Spleen (tissue), 7 donors: Measurements from ENCODE around the gene PLPP1.

ENCODE experiments used
- POLR2A ChIP-seq, 3 donors: fragments of 450-650 bp; IDR thresholded peaks; one replicate each; pipeline ENCODE4 v1.5.1; 2017; ENCODE audit warnings: antibody characterized with exemption in 3 of 3, mild to moderate bottlenecking in 1 of 3
- TF ChIP-seq, protein P1 (sequence below), 11 experiments: fragments of 200-600 bp in 7 of 11; fragments of 450-650 bp in 4 of 11; sonication (generic) in 4 of 11; IDR thresholded peaks in 8 of 11; conservative IDR thresholded peaks in 3 of 11; 1 replicate in 7 of 11; 2 replicates in 4 of 11; pipeline versions ENCODE4 v1.4.0 to v1.8.0; 2016 to 2021; ENCODE audit warnings: antibody characterized with exemption in 11 of 11, inconsistent platforms in 4 of 11, mild to moderate bottlenecking in 1 of 11
- donor health status: DM: no; HTN: no; CAD: no; lungs with moderate emphysema.
- donor health status: DM: no; HTN: no; CAD: no.
- donor health status: DM: no; HTN: no; CAD: no.

DNA sequence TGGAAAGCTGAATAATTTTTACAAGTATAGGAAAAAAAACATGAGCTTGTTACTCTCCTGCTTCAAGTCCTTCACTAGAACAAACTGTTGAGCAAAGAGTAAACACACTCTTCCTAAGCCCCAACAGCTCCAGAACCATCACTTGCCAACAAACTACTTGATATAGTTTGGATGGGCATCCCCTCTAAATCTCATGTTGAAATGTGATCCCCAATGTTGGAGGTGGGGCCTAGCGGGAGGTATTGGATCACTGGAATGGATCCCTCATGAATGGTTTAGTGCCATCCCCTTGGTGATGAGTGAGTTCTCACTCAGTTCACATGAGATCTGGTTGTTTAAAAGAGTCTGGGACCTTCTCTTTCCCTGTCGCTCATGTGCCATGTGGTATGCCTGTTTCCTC, 82.8 kb downstream of the PLPP1 start:
- TF ChIP-seq, protein P1, sequence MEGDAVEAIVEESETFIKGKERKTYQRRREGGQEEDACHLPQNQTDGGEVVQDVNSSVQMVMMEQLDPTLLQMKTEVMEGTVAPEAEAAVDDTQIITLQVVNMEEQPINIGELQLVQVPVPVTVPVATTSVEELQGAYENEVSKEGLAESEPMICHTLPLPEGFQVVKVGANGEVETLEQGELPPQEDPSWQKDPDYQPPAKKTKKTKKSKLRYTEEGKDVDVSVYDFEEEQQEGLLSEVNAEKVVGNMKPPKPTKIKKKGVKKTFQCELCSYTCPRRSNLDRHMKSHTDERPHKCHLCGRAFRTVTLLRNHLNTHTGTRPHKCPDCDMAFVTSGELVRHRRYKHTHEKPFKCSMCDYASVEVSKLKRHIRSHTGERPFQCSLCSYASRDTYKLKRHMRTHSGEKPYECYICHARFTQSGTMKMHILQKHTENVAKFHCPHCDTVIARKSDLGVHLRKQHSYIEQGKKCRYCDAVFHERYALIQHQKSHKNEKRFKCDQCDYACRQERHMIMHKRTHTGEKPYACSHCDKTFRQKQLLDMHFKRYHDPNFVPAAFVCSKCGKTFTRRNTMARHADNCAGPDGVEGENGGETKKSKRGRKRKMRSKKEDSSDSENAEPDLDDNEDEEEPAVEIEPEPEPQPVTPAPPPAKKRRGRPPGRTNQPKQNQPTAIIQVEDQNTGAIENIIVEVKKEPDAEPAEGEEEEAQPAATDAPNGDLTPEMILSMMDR (IDR thresholded peaks at IDR 0.05 in 8 of 11, conservative IDR thresholded peaks at IDR 0.05 in 3 of 11): no peak
- no peak for TF ChIP-seq POLR2A (IDR thresholded peaks at IDR 0.05)
